Activated CD4-positive, alpha-beta memory T cell treated with anti-CD3 and anti-CD28 coated beads for 36 hours (primary cell): Measurements from ENCODE around the gene MRPS5. TPM values are rescaled to one million over a fixed set of nuclear protein-coding genes. Genes with fewer than 3 reads are reported as not detected.

Experiments
- CTCF ChIA-PET: fragments of 350-600 bp; sonication (Branson Sonifier 250); formaldehyde crosslinking; loops from one replicate; lab custom pipeline; 2021; ENCODE audit warnings: antibody characterized with exemption, inconsistent platforms; lab: Charles Lee
- POLR2A ChIA-PET: fragments of 350-600 bp; sonication (Branson Sonifier 250); formaldehyde crosslinking; loops from one replicate; lab custom pipeline; 2021; ENCODE audit warnings: antibody characterized with exemption; lab: Charles Lee
- DNase-seq: peaks from one replicate; pipeline ENCODE4 v3.0.0-alpha.2; 2020
- H3K27ac Mint-ChIP-seq: one replicate; pipeline ENCODE4 v1.8.0; 2021; ENCODE audit warnings: mixed read lengths
- H3K27me3 Mint-ChIP-seq: one replicate; pipeline ENCODE4 v1.8.0; 2021; ENCODE audit warnings: mixed read lengths
- H3K36me3 Mint-ChIP-seq: one replicate; pipeline ENCODE4 v1.8.0; 2021; ENCODE audit warnings: mixed read lengths
- H3K4me1 Mint-ChIP-seq: one replicate; pipeline ENCODE4 v1.8.0; 2021; ENCODE audit warnings: low read depth, mixed read lengths
- H3K4me3 Mint-ChIP-seq: one replicate; pipeline ENCODE4 v1.8.0; 2021; ENCODE audit warnings: mild to moderate bottlenecking, mixed read lengths
- H3K9me3 Mint-ChIP-seq: one replicate; pipeline ENCODE4 v1.8.0; 2021; ENCODE audit warnings: mixed read lengths
- intact Hi-C: fragments of 100-400 bp; cut with micrococcal nuclease; formaldehyde crosslinking; loops from one replicate; pipeline ENCODE4 v1.15.1; 2023
- total RNA-seq, 2 experiments: library from RNA; stranded (reverse); gene quantifications; one replicate each; pipeline ENCODE4 v1.2.3, GENCODE V29; 2021

Gene MRPS5
- total RNA-seq, 2 experiments from 2014 or later, result 79.3 to 82.3 TPM

- intact Hi-C loops, result loop anchor here (1.0 to 2.0 kb wide), 2 partner anchors 12 to 33 kb away; no protein-coding TSS in a partner anchor
- peak overlapping the region; percentile 72 for H3K4me3 Mint-ChIP-seq
- H3K9me3 Mint-ChIP-seq, result no peaks in the 10 kb centered on the region
- no peaks in the 10 kb centered on the region for H3K36me3 Mint-ChIP-seq
- ChIA-PET POLR2A (interaction anchor here (0.7 to 2.4 kb wide), 6 partner anchors 17 to 92 kb away, joined by 3 to 12 read pairs (median 4); partner anchors contain the start of genes MAL and ZNF2), CTCF (interaction anchor here (1.2 to 10.9 kb wide), 5 partner anchors 17 to 50 kb away, joined by 5 to 409 read pairs (median 95); partner anchors contain the start of gene MAL)
- H3K27ac Mint-ChIP-seq, result peak overlapping the region; percentile 92
- H3K4me1 Mint-ChIP-seq, result peaks cover 53% of the 10 kb centered on the region
- DNase-seq, result peak; percentile 41
- peaks cover 1% of the 10 kb centered on the region for H3K27me3 Mint-ChIP-seq
These were observed 47.5 kb downstream of the MRPS5 start for GRCh38 chr2:95073856-95074662.

- H3K27ac Mint-ChIP-seq, result no peak overlapping the region
- no peak overlapping the region for H3K4me3 Mint-ChIP-seq
- CTCF ChIA-PET, result interaction anchor here (8.8 to 10.9 kb wide), 2 partner anchors 15 to 48 kb away, joined by 156 to 409 read pairs; partner anchors contain the start of gene MAL
- intact Hi-C loops, result no loop called here
- H3K4me1 Mint-ChIP-seq, result peaks cover 43% of the 10 kb centered on the region
- H3K27me3 Mint-ChIP-seq, result no peaks in the 10 kb centered on the region
- POLR2A ChIA-PET, result interaction anchor here (0.9 to 1.6 kb wide), 2 partner anchors 15 to 49 kb away, joined by 3 read pairs; no protein-coding TSS in a partner anchor
- no peaks in the 10 kb centered on the region for H3K36me3 Mint-ChIP-seq
- DNase-seq, result no peak
- H3K9me3 Mint-ChIP-seq, result no peaks in the 10 kb centered on the region
These were observed 49.2 kb downstream of the MRPS5 start for GRCh38 chr2:95072424-95072823.

DNA sequence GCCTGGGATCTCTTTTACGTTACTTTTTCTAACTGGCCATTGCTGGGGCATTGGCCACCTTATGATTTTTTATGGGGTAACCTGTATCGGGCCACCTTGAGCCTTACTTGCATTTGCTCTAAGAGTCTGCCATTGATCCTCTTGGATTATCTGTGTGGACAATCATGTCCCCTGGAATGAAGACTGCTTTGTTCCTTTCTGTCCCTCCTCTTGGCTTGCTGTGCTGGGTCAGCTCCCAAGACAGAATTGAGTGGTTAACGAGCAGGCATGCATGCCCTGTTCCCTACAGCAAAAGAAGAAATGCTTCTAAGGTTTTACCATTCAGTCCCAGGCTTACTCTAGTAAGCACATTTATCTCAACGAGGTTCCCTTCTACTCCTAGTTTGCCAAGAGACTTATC is 49.8 kb downstream of the MRPS5 start:
- ChIA-PET POLR2A (interaction anchor here (0.9 kb wide), 1 partner anchor 49 kb away, joined by 3 read pairs; no protein-coding TSS in a partner anchor), CTCF (interaction anchor here (1.2 kb wide), 1 partner anchor 50 kb away, joined by 3 read pairs; no protein-coding TSS in a partner anchor)
- Mint-ChIP-seq H3K36me3 (no peaks in the 10 kb centered on the region), H3K9me3 (no peaks in the 10 kb centered on the region), H3K27ac (no peak overlapping the region), H3K27me3 (no peaks in the 10 kb centered on the region), H3K4me3 (no peak overlapping the region), H3K4me1 (peaks cover 38% of the 10 kb centered on the region)
- intact Hi-C loops, result no loop called here
- DNase-seq, result no peak

- no peak for DNase-seq
- Mint-ChIP-seq H3K36me3 (no peaks in the 10 kb centered on the region), H3K27me3 (no peaks in the 10 kb centered on the region), H3K4me3 (no peak overlapping the region), H3K27ac (no peak overlapping the region), H3K9me3 (no peaks in the 10 kb centered on the region), H3K4me1 (peaks cover 16% of the 10 kb centered on the region)
- CTCF ChIA-PET, result interaction anchor here (1.2 to 1.7 kb wide), 2 partner anchors 10 to 46 kb away, joined by 4 to 7 read pairs; no protein-coding TSS in a partner anchor
- POLR2A ChIA-PET, result no interaction called here
- intact Hi-C loops, result no loop called here
These were observed 52.1 kb downstream of the MRPS5 start for GRCh38 chr2:95069465-95069864.

DNA sequence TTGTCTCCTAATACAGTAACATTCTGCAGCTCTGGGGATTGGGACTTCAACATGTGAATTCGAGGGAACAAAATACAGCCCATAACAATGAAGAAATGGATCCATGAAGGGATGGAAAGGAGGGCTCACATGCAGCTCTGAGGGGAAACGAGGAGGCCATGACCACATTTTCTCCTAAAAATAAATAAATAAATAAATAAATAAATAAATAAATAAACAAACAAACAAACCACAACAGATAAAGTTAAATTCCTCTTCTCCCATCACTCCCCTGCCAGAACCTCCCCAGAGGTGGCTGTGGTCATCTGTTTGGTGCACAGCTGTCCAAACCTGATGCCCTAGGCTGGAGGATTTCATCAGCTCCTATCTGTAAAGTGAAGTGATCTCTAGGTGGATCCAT is 53.4 kb downstream of the MRPS5 start:
- ChIA-PET CTCF (interaction anchor here (1.0 to 1.7 kb wide), 3 partner anchors 8 to 45 kb away, joined by 4 to 7 read pairs (median 5); no protein-coding TSS in a partner anchor), POLR2A (no interaction called here)
- no peaks in the 10 kb centered on the region for H3K9me3 Mint-ChIP-seq
- H3K4me1 Mint-ChIP-seq, result peaks cover 12% of the 10 kb centered on the region
- H3K36me3 Mint-ChIP-seq, result no peaks in the 10 kb centered on the region
- no peaks in the 10 kb centered on the region for H3K27me3 Mint-ChIP-seq
- H3K4me3 Mint-ChIP-seq, result no peak overlapping the region
- no peak for DNase-seq
- intact Hi-C loops, result no loop called here
- H3K27ac Mint-ChIP-seq, result no peak overlapping the region

DNA sequence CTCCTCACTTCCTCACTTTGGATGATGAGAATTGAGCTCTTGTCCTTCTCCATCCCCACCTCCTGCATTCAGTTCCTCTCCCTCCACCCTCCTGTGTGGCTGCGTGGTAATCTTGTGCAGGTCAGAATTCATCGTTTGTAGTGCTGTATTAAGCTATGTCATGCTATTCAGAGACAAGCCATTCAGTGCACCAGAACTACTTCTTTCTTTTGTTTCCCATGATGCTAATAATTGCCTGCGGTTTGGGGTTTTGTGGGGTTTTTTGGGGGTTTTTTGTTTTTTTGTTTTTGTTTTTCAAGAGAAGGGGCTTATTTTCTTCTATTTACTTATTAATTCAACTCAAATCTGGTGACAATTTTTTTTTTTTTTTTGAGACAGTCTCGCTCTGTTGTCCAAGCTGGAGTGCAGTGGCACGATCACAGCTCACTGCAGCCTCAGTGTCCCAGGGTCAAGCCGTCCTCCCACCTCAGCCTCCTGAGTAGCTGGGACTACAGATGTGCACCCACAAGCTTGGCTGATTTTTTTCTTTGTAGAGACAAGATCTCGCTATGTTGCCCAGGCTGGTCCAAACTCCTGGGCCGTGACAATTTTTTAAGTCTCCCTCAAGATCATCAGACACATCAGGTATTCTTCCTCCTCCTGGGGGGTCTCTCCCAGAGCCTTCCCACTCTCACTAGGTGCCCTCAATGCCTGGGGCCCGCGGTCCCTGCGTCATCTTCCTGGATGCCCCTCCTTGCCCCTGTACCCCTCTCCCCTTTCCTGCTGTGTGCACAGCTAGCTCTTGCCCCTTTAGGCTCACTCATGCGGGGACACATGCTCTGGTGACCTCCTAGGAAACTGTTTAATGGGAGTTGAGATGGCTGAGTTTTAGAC is 58.3 kb downstream of the MRPS5 start:
- no peaks in the 10 kb centered on the region for H3K9me3 Mint-ChIP-seq
- peak overlapping the region; percentile 71 for H3K27ac Mint-ChIP-seq
- CTCF ChIA-PET, result interaction anchor here (1.3 to 15.1 kb wide), 6 partner anchors 10 to 77 kb away, joined by 3 to 156 read pairs (median 9); no protein-coding TSS in a partner anchor
- intact Hi-C loops, result no loop called here
- H3K4me1 Mint-ChIP-seq, result peaks cover 29% of the 10 kb centered on the region
- DNase-seq, result no peak
- H3K4me3 Mint-ChIP-seq, result no peak overlapping the region
- POLR2A ChIA-PET, result interaction anchor here (0.6 to 1.6 kb wide), 3 partner anchors 9 to 40 kb away, joined by 3 to 7 read pairs (median 3); no protein-coding TSS in a partner anchor
- H3K27me3 Mint-ChIP-seq, result no peaks in the 10 kb centered on the region
- no peaks in the 10 kb centered on the region for H3K36me3 Mint-ChIP-seq

- H3K9me3 Mint-ChIP-seq, result no peaks in the 10 kb centered on the region
- H3K27ac Mint-ChIP-seq, result peak overlapping the region; percentile 71
- ChIA-PET CTCF (interaction anchor here (1.4 to 15.1 kb wide), 5 partner anchors 9 to 76 kb away, joined by 3 to 156 read pairs (median 12); no protein-coding TSS in a partner anchor), POLR2A (interaction anchor here (0.6 to 1.6 kb wide), 3 partner anchors 9 to 39 kb away, joined by 3 to 7 read pairs (median 3); no protein-coding TSS in a partner anchor)
- no peak overlapping the region for H3K4me3 Mint-ChIP-seq
- intact Hi-C loops, result loop anchor here (1.0 kb wide), 1 partner anchor 12 kb away; no protein-coding TSS in a partner anchor
- H3K27me3 Mint-ChIP-seq, result no peaks in the 10 kb centered on the region
- H3K36me3 Mint-ChIP-seq, result no peaks in the 10 kb centered on the region
- H3K4me1 Mint-ChIP-seq, result peaks cover 29% of the 10 kb centered on the region
- no peak for DNase-seq
These were observed 59.1 kb downstream of the MRPS5 start for GRCh38 chr2:95062242-95063085.

- peaks cover 29% of the 10 kb centered on the region for H3K4me1 Mint-ChIP-seq
- CTCF ChIA-PET, result interaction anchor here (3.3 to 15.1 kb wide), 2 partner anchors 15 to 39 kb away, joined by 15 to 156 read pairs; no protein-coding TSS in a partner anchor
- no peak overlapping the region for H3K27ac Mint-ChIP-seq
- no peaks in the 10 kb centered on the region for H3K36me3 Mint-ChIP-seq
- POLR2A ChIA-PET, result interaction anchor here (1.2 kb wide), 1 partner anchor 17 kb away, joined by 3 read pairs; no protein-coding TSS in a partner anchor
- peak; percentile 52 for DNase-seq
- H3K27me3 Mint-ChIP-seq, result no peaks in the 10 kb centered on the region
- intact Hi-C loops, result loop anchor here (1.0 kb wide), 1 partner anchor 13 kb away; no protein-coding TSS in a partner anchor
- H3K4me3 Mint-ChIP-seq, result no peak overlapping the region
- no peaks in the 10 kb centered on the region for H3K9me3 Mint-ChIP-seq
These were observed 59.9 kb downstream of the MRPS5 start for GRCh38 chr2:95061601-95062183.

GRCh38 chr2:95061119-95061512 is 60.5 kb downstream of the MRPS5 start:
- Mint-ChIP-seq H3K9me3 (no peaks in the 10 kb centered on the region), H3K4me3 (no peak overlapping the region), H3K27me3 (no peaks in the 10 kb centered on the region), H3K4me1 (peaks cover 33% of the 10 kb centered on the region), H3K27ac (no peak overlapping the region), H3K36me3 (no peaks in the 10 kb centered on the region)
- intact Hi-C loops, result no loop called here
- POLR2A ChIA-PET, result no interaction called here
- CTCF ChIA-PET, result interaction anchor here (3.3 to 15.1 kb wide), 2 partner anchors 15 to 39 kb away, joined by 15 to 156 read pairs; no protein-coding TSS in a partner anchor
- no peak for DNase-seq

GRCh38 chr2:95060446-95061118 is 61.0 kb downstream of the MRPS5 start:
- no peaks in the 10 kb centered on the region for H3K36me3 Mint-ChIP-seq
- H3K9me3 Mint-ChIP-seq, result no peaks in the 10 kb centered on the region
- intact Hi-C loops, result no loop called here
- peaks cover 38% of the 10 kb centered on the region for H3K4me1 Mint-ChIP-seq
- ChIA-PET POLR2A (no interaction called here), CTCF (interaction anchor here (15.1 kb wide), 1 partner anchor 16 kb away, joined by 156 read pairs; no protein-coding TSS in a partner anchor)
- DNase-seq, result no peak
- no peak overlapping the region for H3K27ac Mint-ChIP-seq
- no peak overlapping the region for H3K4me3 Mint-ChIP-seq
- H3K27me3 Mint-ChIP-seq, result no peaks in the 10 kb centered on the region
